Hypothalamus (tissue), 51 donors: Measurements from ENCODE around the gene NRCAM.
"Not testable (repeated sequence)": the region's sequence is repeated elsewhere in the genome, so short reads cannot be mapped to it uniquely, and the experiment has no call there.

Source experiments
- DNase-seq, 51 donors: peaks; one replicate each; lab custom pipeline; 2025; lab: John Stamatoyannopoulos, UW

The NRCAM gene

DNA sequence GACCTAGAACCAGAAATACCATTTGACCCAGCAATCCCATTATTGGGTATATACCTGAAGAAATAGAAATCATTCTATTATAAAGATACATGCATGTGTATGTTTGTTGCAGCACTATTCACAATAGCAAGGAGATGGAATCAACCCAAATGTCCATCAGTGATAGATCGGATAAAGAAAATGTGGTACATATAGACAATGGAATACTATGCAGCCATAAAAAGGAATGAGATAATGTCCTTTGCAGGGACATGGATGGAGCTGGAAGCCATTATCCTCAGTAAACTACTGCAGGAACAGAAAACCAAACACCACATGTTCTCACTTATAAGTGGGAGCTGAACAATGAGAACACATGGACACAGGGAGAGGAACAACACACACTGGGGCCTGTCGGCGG is 196.8 kb downstream of the NRCAM start:
- DNase-seq, result not testable (repeated sequence)

- DNase-seq, result no peak
These were observed 198.3 kb downstream of the NRCAM start for GRCh38 chr7:108257954-108258353.

DNA sequence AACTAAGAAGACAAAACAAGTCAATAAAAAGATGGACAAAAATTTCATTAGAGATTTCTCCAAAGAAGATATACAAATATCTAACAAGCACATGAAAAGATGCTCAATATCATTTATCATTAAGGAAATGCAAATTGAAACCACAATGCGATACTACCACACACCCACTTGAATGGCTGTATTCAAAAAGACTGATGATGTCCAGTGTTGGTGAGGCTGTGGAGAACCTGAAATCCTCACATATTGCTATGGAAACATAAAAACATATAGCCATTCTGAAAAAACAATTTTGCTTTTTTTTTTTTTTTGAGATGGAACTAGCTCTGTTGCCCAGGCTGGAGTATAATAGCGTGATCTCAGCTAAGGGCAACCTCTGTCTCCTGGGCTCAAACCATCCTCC is 202.0 kb downstream of the NRCAM start:
- no peak for DNase-seq

GRCh38 chr7:108253275-108254044 is 202.8 kb downstream of the NRCAM start:
- DNase-seq, result no peak

DNA sequence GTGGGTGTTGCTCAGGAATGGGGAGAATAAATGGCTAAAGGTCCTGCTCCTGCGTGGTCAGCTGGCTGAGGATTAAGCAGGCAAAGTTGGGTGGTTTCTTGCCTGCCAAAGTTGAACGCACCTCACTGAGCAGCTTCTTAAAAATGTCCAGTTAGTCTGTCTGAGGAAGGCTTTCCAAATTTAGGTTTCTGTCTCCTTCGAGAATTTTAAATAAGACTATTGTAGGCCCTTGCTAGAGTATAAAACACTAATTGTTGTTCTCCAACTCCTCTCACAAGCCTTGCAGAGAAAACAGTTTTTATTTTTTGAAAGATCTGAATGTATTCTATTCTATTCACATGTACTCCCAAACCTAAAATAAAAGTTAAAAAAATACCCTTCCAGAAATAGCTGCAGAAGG is 204.1 kb downstream of the NRCAM start:
- peak in 6 of 51 donors; percentile 4 to 53 (median 18) for DNase-seq

DNA sequence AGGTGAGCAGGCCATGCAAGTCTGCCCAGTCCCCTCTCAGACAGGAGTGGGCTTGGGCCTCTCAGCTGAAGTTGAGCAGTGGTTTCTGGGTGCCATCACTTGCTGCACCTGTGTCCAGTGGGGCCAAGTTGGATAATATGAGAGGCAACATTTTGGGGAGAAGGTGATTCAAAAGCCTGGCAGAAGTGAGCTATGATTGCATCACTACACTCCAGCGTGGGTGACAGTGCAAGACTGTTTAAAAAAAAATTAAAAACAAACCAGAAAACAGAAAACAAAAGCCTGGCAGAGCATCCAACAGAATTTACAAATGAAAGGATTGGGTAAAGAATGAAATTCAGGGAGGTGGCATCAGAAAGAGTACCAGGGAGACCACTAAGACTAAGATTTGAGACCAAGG is 204.5 kb downstream of the NRCAM start:
- peak in 1 of 51 donors; percentile 29 for DNase-seq

- no peak for DNase-seq
These were observed 206.8 kb downstream of the NRCAM start for GRCh38 chr7:108249453-108249852.

GRCh38 chr7:108248821-108249220 is 207.4 kb downstream of the NRCAM start:
- DNase-seq, result peak in 1 of 51 donors; percentile 36

GRCh38 chr7:108248418-108248817 is 207.8 kb downstream of the NRCAM start:
- DNase-seq, result no peak

GRCh38 chr7:108247614-108248013 is 208.6 kb downstream of the NRCAM start:
- no peak for DNase-seq

- peak in 18 of 51 donors; percentile 7 to 73 (median 29) for DNase-seq
These were observed 209.9 kb downstream of the NRCAM start for GRCh38 chr7:108246227-108246837.

GRCh38 chr7:108245523-108246226 is 210.6 kb downstream of the NRCAM start:
- DNase-seq, result no peak

DNA sequence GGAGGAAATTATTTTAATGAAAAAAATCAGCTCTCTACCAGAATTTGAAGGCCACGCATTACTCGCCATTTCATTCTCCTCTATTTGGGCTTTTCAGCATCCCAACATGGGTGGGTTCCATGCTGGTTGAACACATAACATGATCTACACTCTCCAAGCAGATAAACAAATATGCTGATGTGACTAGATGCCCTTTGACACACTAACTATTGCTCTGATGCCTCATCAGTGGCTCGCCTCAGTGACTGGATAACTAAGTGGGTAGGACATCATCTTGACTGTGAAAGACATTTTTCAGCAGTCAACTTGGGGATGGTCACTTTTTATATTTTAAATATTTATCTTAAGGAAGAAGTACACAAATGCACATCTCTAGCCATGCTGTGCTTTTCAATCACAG is 212.1 kb downstream of the NRCAM start:
- no peak for DNase-seq

DNA sequence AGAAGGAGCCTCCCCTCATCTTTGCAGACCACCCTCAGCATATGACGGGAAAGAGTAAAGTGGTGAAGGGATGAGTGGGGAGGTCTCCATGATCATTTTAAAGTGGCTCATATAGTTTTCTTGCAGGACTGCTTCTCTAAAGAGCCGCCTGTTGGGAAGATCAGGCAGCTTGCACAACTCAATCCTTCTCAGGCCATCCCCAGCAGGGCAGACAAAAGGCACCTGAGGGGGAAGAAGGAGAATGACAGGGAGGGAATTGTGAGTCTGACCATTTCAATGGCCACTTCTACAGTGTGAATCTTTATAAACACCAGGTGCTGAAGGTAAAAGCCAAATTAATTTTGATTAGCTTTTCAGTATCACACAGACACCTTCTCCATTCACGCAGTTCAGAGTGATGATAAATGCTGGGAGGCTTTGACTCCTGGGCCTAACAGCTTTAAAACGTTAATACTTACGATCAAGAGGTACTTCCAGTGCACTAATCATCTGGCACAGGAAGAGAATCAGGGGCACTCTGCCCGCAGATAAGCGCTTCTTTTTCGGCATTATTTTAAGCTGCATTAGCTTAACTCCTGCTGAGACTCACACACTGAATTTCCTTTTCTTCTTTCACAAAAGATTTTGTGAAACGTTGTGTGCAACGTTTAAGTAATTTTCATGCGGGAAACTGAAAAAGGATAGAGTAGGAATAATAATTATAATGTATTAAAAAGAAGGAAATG is 216.6 kb downstream of the NRCAM start:
- DNase-seq, result no peak

- DNase-seq, result no peak
These were observed 219.4 kb downstream of the NRCAM start for GRCh38 chr7:108236681-108237415.

- DNase-seq, result no peak
These were observed 220.7 kb downstream of the NRCAM start for GRCh38 chr7:108235451-108236061.

DNA sequence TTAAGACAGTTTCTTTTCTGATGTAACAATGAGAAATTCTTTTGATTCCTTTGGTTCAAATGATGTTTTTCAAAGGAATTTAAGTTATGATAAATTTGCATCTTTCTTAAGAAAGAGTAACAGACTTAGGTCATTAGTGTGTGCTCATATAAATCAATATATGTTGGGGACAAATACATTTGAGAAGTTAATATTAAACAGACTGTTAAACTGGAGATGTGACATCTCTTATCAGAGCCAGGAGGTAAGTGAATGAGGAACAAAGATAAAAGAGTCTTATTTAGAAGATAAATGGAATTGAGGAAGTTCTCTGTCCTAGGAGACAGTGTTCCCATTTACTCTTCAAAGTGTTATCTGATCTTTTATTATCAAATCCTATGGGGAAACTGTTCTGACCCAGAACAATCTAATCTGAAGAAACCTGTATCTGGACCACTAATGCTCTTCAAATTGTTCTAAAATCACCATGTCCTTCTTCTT is 221.2 kb downstream of the NRCAM start:
- DNase-seq, result no peak

DNA sequence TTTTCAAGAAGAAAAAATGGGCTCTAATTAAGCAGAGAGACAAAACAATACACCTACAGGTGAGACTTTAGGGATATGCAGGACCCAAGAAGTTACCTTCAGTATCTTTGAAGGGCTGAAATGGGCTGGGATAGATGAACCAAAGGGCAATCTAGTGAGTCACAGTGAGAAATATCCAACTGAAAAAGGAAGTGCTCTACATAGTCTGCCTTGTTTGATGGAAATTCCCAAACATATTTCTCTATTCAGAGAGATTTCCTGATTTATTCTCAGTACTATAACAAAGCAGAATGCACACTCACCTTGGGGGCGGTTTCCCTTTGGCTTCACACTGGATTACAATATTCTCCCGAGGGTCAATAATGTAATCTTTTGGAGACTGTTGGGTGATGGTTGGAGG is 222.0 kb downstream of the NRCAM start:
- DNase-seq, result no peak

DNA sequence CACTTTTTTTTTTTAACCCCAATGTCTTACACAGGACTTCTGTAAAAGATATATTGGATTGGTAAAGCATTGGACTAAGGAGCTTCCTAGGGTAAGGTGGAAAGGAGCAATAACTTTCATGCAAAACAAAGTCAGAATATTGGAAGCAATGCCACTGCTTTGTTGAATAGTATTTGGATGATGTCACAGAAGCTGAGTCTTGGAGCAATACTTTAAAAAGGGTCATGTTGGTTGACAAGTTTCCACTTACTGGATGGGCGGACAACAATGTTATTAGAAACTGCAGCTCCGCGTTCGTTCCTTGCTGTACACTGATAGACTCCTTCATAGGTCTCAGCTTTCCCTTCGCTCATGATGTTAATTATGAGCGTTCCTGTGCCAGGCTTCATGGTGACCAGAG is 224.2 kb downstream of the NRCAM start:
- no peak for DNase-seq

DNA sequence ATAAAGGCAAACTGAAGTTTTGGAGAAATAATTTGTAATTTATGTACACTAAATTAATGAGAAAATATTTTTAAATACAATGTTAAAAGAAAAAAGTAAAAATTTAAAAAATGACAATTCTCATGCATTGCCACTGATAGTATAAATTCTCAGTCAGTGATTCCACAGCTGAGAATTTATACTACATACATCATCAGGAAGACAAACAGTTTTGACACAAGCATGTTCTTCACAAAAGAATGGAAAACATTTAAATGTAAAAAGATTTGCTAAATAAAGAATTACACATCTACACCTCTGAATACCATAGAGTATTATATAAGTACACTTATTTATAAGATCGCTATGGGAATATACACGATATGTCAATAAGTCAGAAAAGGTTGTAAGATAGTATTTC is 225.0 kb downstream of the NRCAM start:
- DNase-seq, result no peak
